Endothelial cell of hepatic sinusoid (primary cell): ENCODE measurements around the gene KRTAP27-1.

Source experiments
- in situ Hi-C: cut with HindIII; loops from 2 replicates; pipeline ENCODE4 v1.10.0; 2017; ENCODE audit warnings: low sequenced_read_pairs

KRTAP27-1 gene

GRCh38 chr21:30305136-30305535, 32.4 kb downstream of the KRTAP27-1 start:
- in situ Hi-C loops: no loop called here

GRCh38 chr21:30289215-30289614, 48.3 kb downstream of the KRTAP27-1 start, which contains the start of gene KRTAP25-1:
Gene KRTAP25-1 (minus strand): TSS chr21:30289514. CDS start chr21:30289490, 24 bp downstream.
- in situ Hi-C loops: no loop called here
